Effector memory CD8-positive, alpha-beta T cell (primary cell): Measurements from ENCODE around the gene DENND1A.

Experiments used
- ATAC-seq: fragments of 150-1000 bp; cut with Tn5 transposase; replicated peaks from 2 replicates; pipeline ENCODE4 v1.10.0; 2021; ENCODE audit warnings: mild to moderate bottlenecking, moderate library complexity
- DNase-seq, 3 experiments: peaks; one replicate each; pipeline ENCODE4 v3.0.0; 2021
- H3K27ac Mint-ChIP-seq, 2 donors: one replicate each; pipeline ENCODE4 v1.8.0; 2022; ENCODE audit warnings: mild to moderate bottlenecking in 2 of 2, mixed read lengths in 2 of 2, moderate library complexity in 2 of 2
- H3K27me3 Mint-ChIP-seq, 2 donors: one replicate each; pipeline ENCODE4 v1.8.0; 2022; ENCODE audit warnings: mixed read lengths in 2 of 2
- H3K36me3 Mint-ChIP-seq: one replicate; pipeline ENCODE4 v1.8.0; 2022; ENCODE audit warnings: mild to moderate bottlenecking, moderate library complexity, mixed read lengths; ENCODE audit not compliant: insufficient read depth
- H3K4me1 Mint-ChIP-seq, 2 donors: one replicate each; pipeline ENCODE4 v1.8.0; 2022; ENCODE audit warnings: low read depth in 2 of 2, mixed read lengths in 2 of 2
- H3K4me3 Mint-ChIP-seq, 2 donors: one replicate each; pipeline ENCODE4 v1.8.0; 2022; ENCODE audit warnings: mild to moderate bottlenecking in 2 of 2, mixed read lengths in 2 of 2, moderate library complexity in 2 of 2
- H3K9me3 Mint-ChIP-seq, 2 donors: one replicate each; pipeline ENCODE4 v1.8.0; 2022; ENCODE audit warnings: mixed read lengths in 2 of 2

Gene DENND1A

DNA sequence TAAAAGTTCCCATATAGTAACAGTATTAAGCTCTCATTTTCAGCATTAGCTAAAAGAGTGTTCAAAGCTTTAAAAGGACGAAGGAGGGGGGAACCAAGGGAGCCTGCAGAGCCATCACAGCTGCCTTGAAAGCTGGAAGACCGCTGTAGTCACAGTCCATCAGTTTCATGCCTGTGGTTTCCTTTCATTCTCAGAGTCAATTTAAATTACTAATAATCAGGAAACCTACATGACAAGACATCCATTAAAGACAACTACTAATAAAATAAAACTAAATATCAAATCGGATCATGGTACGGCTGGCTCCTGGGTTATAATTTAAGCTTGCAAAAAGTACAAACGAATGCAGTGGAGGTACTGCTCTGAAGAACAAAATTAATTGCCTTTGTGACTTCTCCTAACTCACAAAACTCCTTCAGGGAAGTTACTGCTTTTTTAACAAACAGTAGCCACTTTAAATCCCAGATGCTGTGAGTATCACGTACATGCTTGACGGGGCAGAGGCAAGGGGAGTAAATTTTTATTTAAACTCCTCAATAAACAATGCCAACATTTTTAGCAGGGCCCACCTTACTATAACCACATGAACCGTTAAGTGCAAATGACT, 213.5 kb downstream of the DENND1A start:
- DNase-seq (no peak), ATAC-seq (no peak)
- Mint-ChIP-seq H3K27me3 (no peaks in the 10 kb centered on the region), H3K27ac (no peak overlapping the region), H3K4me3 (no peak overlapping the region), H3K36me3 (no peaks in the 10 kb centered on the region), H3K9me3 (no peaks in the 10 kb centered on the region), H3K4me1 (peaks cover 0 to 5% of the 10 kb centered on the region in 2 donors)

DNA sequence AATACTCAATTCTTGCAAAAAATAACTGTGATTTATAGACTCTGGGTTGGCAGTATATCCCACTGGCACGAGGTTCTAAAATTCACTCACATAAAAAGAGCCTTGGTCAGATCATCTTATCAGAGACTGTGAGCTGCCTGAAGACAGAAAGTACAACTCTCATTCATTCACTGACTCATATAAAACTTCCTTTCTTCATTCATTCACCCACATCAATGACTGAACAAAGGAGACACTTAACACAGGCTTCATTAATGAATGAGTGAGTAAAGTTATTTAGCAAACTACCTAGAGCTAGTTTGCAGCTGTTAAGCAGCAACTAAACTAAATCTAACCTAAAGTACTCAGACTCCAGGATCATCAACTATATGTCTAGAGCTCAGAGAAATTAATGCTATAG, 214.7 kb downstream of the DENND1A start:
- Mint-ChIP-seq H3K4me3 (no peak overlapping the region), H3K4me1 (no peaks in the 10 kb centered on the region), H3K27me3 (no peaks in the 10 kb centered on the region), H3K9me3 (no peaks in the 10 kb centered on the region), H3K27ac (no peak overlapping the region), H3K36me3 (no peaks in the 10 kb centered on the region)
- no peak for ATAC-seq
- no peak for DNase-seq

DNA sequence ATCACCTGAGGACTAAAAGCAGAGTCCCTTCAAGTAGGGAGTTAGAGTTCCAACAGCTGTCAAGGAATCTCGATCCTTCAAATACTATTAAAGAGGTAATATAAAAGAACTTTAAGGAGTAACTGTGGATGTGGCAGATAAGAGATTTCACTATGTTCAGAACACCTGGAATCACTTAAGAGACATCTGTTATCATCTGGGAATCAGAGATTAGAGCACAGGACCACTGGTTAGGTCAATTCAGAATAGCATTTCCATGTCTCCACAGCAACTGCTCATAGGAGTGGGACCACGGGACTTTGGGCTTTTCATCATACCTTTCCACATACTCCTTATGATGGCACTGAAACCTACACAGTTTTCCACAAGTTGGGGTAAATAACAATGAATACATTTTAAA, 216.6 kb downstream of the DENND1A start:
- H3K27me3 Mint-ChIP-seq: no peaks in the 10 kb centered on the region
- H3K27ac Mint-ChIP-seq: no peak overlapping the region
- no peaks in the 10 kb centered on the region for H3K9me3 Mint-ChIP-seq
- DNase-seq: no peak
- no peak for ATAC-seq
- H3K4me1 Mint-ChIP-seq: no peaks in the 10 kb centered on the region
- H3K36me3 Mint-ChIP-seq: no peaks in the 10 kb centered on the region
- no peak overlapping the region for H3K4me3 Mint-ChIP-seq

- H3K4me3 Mint-ChIP-seq: no peak overlapping the region
- no peaks in the 10 kb centered on the region for H3K36me3 Mint-ChIP-seq
- no peak for DNase-seq
- no peak for ATAC-seq
- no peak overlapping the region for H3K27ac Mint-ChIP-seq
- H3K4me1 Mint-ChIP-seq: no peaks in the 10 kb centered on the region
- no peaks in the 10 kb centered on the region for H3K9me3 Mint-ChIP-seq
- H3K27me3 Mint-ChIP-seq: no peaks in the 10 kb centered on the region
Measured at GRCh38 chr9:123712399-123712798, 217.5 kb downstream of the DENND1A start.

- Mint-ChIP-seq H3K27me3 (no peaks in the 10 kb centered on the region), H3K27ac (no peak overlapping the region), H3K4me3 (no peak overlapping the region), H3K9me3 (no peaks in the 10 kb centered on the region), H3K36me3 (no peaks in the 10 kb centered on the region), H3K4me1 (no peaks in the 10 kb centered on the region)
- no peak for ATAC-seq
- no peak for DNase-seq
Measured at GRCh38 chr9:123710299-123710698, 219.6 kb downstream of the DENND1A start.

- Mint-ChIP-seq H3K27ac (no peak overlapping the region), H3K4me3 (no peak overlapping the region), H3K9me3 (peaks cover 0 to 15% of the 10 kb centered on the region in 2 donors), H3K4me1 (peaks cover 0 to 4% of the 10 kb centered on the region in 2 donors), H3K36me3 (no peaks in the 10 kb centered on the region), H3K27me3 (no peaks in the 10 kb centered on the region)
- DNase-seq: no peak
- no peak for ATAC-seq
Measured at GRCh38 chr9:123702483-123702882, 227.4 kb downstream of the DENND1A start.

DNA sequence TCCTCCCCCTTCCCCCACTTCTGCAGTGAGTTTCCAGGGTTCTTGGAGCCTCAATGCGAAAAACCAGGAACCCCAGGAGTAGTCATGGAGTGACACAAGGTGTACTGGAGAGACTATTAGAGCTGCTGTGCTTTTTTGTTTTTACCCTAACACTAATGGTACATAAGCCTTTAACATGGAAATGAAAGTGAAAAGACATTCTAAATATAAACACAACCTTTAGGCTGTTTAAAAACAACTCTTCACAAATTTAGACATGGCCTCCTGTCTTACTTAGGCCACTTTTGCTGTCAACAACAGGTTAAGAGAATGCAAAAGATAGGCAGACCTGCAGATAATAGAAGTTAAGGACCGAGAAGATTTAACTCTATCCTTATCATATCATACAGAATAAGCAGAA, 232.2 kb downstream of the DENND1A start:
- H3K9me3 Mint-ChIP-seq: peaks cover 0 to 8% of the 10 kb centered on the region in 2 donors
- H3K4me1 Mint-ChIP-seq: peaks cover 0 to 4% of the 10 kb centered on the region in 2 donors
- no peak overlapping the region for H3K4me3 Mint-ChIP-seq
- no peak for ATAC-seq
- H3K27me3 Mint-ChIP-seq: no peaks in the 10 kb centered on the region
- H3K27ac Mint-ChIP-seq: no peak overlapping the region
- no peak for DNase-seq
- H3K36me3 Mint-ChIP-seq: no peaks in the 10 kb centered on the region

DNA sequence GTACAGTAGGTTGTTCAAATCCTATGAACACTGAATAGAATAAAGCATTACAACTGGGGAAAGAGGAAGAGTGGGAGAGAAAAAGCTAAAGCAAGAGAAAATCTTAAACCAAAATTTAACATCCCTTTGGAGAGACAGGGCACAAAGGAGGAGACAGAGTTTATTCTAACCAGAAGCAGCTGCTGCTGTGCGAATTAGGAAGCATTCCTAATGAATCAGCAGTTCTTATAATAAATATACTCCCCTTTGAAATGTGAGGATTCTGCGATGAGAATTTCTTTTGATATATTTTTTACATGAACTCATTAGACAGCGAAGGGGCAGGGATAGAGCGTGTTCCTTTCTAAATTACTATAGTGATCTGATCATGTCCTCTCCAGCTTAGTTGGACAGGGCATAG, 233.4 kb downstream of the DENND1A start:
- Mint-ChIP-seq H3K27me3 (no peaks in the 10 kb centered on the region), H3K27ac (no peak overlapping the region), H3K4me3 (no peak overlapping the region), H3K9me3 (peaks cover 0 to 1% of the 10 kb centered on the region in 2 donors), H3K36me3 (no peaks in the 10 kb centered on the region), H3K4me1 (peaks cover 0 to 10% of the 10 kb centered on the region in 2 donors)
- DNase-seq (no peak), ATAC-seq (no peak)

DNA sequence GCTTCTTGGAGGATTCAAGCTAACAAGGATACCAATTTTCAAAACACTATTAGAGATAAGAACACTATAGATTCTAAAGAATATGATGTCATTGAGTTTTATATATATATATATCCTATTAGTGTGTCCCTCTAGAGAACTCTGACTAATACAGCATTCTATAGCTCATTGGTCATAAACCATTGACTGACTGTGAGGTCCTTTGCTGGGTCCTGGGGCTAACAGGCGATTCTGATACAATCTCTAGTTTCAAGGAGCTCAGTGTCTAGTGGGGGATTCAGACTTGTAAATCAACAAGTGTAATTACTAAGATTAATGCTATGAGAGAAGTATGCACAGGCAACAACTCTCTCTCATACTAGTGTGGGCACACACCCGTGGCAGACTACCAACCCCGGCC, 234.5 kb downstream of the DENND1A start:
- Mint-ChIP-seq H3K4me3 (no peak overlapping the region), H3K4me1 (peaks cover 0 to 10% of the 10 kb centered on the region in 2 donors), H3K9me3 (no peaks in the 10 kb centered on the region), H3K27ac (no peak overlapping the region), H3K36me3 (no peaks in the 10 kb centered on the region), H3K27me3 (no peaks in the 10 kb centered on the region)
- ATAC-seq (no peak), DNase-seq (no peak)

- no peak for DNase-seq
- Mint-ChIP-seq H3K9me3 (no peaks in the 10 kb centered on the region), H3K27ac (no peak overlapping the region), H3K4me1 (peaks cover 0 to 8% of the 10 kb centered on the region in 2 donors), H3K27me3 (no peaks in the 10 kb centered on the region), H3K4me3 (no peak overlapping the region), H3K36me3 (no peaks in the 10 kb centered on the region)
- ATAC-seq: no peak
Measured at GRCh38 chr9:123691765-123692303, 238.1 kb downstream of the DENND1A start.

GRCh38 chr9:123689701-123690428, 240.1 kb downstream of the DENND1A start:
- H3K27me3 Mint-ChIP-seq: no peaks in the 10 kb centered on the region
- no peak overlapping the region for H3K4me3 Mint-ChIP-seq
- no peaks in the 10 kb centered on the region for H3K36me3 Mint-ChIP-seq

GRCh38 chr9:123687246-123687751, 242.6 kb downstream of the DENND1A start:
- H3K27ac Mint-ChIP-seq: no peak overlapping the region
- no peak for DNase-seq
- peaks cover 8 to 24% of the 10 kb centered on the region in 2 donors for H3K4me1 Mint-ChIP-seq
- no peaks in the 10 kb centered on the region for H3K36me3 Mint-ChIP-seq
- no peaks in the 10 kb centered on the region for H3K9me3 Mint-ChIP-seq
- H3K27me3 Mint-ChIP-seq: no peaks in the 10 kb centered on the region
- no peak for ATAC-seq
- no peak overlapping the region for H3K4me3 Mint-ChIP-seq

More at GRCh38 chr9:123689701-123690428, 240.1 kb downstream of the DENND1A start:
- DNase-seq: no peak
- no peak for ATAC-seq
- Mint-ChIP-seq H3K27ac (no peak overlapping the region), H3K4me1 (peaks cover 1 to 15% of the 10 kb centered on the region in 2 donors), H3K9me3 (no peaks in the 10 kb centered on the region)

DNA sequence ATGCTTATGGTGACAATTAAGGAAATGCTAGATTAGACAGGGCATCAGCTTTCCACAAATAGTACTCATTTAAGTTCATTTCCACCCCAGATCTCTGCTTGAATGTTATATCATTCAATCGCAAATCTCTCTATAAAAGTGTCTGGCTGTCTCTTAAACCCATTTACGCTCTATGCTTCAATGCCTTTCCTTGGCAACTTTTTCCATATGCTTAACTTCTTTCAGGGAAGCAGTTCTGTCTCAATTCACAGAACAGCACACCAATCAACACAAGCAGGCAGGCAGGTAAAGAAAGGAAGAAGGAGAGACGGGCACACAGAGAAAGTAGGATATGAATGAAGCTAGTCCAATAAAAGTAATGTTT, 243.1 kb downstream of the DENND1A start:
- no peak overlapping the region for H3K4me3 Mint-ChIP-seq
- H3K9me3 Mint-ChIP-seq: no peaks in the 10 kb centered on the region
- no peak for DNase-seq
- H3K27ac Mint-ChIP-seq: no peak overlapping the region
- no peaks in the 10 kb centered on the region for H3K27me3 Mint-ChIP-seq
- H3K4me1 Mint-ChIP-seq: peaks cover 8 to 20% of the 10 kb centered on the region in 2 donors
- ATAC-seq: no peak
- no peaks in the 10 kb centered on the region for H3K36me3 Mint-ChIP-seq
